ENCODE data around the gene SLC25A22.

SLC25A22 gene

GRCh38 chr11:777288-778255 is 20.5 kb downstream of the SLC25A22 start, which contains the start of gene GATD1:
GATD1 (minus strand) TSS chr11:777487; CDS start chr11:777462, 25 bp downstream.
- TF ChIP-seq EZH2 (IDR thresholded peaks at IDR 0.05; ENCODE audit: borderline replicate concordance, low read length), result no peak
- TF ChIP-seq, protein P1, sequence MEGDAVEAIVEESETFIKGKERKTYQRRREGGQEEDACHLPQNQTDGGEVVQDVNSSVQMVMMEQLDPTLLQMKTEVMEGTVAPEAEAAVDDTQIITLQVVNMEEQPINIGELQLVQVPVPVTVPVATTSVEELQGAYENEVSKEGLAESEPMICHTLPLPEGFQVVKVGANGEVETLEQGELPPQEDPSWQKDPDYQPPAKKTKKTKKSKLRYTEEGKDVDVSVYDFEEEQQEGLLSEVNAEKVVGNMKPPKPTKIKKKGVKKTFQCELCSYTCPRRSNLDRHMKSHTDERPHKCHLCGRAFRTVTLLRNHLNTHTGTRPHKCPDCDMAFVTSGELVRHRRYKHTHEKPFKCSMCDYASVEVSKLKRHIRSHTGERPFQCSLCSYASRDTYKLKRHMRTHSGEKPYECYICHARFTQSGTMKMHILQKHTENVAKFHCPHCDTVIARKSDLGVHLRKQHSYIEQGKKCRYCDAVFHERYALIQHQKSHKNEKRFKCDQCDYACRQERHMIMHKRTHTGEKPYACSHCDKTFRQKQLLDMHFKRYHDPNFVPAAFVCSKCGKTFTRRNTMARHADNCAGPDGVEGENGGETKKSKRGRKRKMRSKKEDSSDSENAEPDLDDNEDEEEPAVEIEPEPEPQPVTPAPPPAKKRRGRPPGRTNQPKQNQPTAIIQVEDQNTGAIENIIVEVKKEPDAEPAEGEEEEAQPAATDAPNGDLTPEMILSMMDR (IDR thresholded peaks at IDR 0.05; ENCODE audit: low read length), result no peak
- H3K27me3 ChIP-seq (ENCODE audit: insufficient read depth, low read length), result no peaks in the 10 kb centered on the region
- no peaks in the 10 kb centered on the region for H3K9me2 ChIP-seq (ENCODE audit: low read depth, low read length)
- H3F3A ChIP-seq (ENCODE audit: insufficient read depth, low read length), result no peaks in the 10 kb centered on the region
- peaks cover 44% of the 10 kb centered on the region for H3K4me1 ChIP-seq (ENCODE audit: insufficient read depth, low read length, severe bottlenecking)
- H3K4me3 ChIP-seq (ENCODE audit: low read depth, low read length, poor library complexity, severe bottlenecking), result peak within 1 kb of the TSS; percentile 93
- peak within 1 kb of the TSS; percentile 83 for H3K9ac ChIP-seq (ENCODE audit: low read length)
- H4K20me1 ChIP-seq (ENCODE audit: insufficient read depth, low read length), result no peaks in the 10 kb centered on the region
- H3K9me3 ChIP-seq (ENCODE audit: low read length), result no peaks in the 10 kb centered on the region
- peaks cover 19% of the 10 kb centered on the region for H3K79me2 ChIP-seq (ENCODE audit: insufficient read depth, low read length)
- no peak within 1 kb of the TSS for H2AFZ ChIP-seq (ENCODE audit: low read length)
- H3K27ac ChIP-seq (ENCODE audit: low read depth, low read length, poor library complexity, severe bottlenecking), result peak within 1 kb of the TSS; percentile 26
- H3K4me2 ChIP-seq (ENCODE audit: low read length), result peak within 1 kb of the TSS; percentile 84
- H3K36me3 ChIP-seq (ENCODE audit: insufficient read depth, low read length), result peaks cover 49% of the 10 kb centered on the region

DNA sequence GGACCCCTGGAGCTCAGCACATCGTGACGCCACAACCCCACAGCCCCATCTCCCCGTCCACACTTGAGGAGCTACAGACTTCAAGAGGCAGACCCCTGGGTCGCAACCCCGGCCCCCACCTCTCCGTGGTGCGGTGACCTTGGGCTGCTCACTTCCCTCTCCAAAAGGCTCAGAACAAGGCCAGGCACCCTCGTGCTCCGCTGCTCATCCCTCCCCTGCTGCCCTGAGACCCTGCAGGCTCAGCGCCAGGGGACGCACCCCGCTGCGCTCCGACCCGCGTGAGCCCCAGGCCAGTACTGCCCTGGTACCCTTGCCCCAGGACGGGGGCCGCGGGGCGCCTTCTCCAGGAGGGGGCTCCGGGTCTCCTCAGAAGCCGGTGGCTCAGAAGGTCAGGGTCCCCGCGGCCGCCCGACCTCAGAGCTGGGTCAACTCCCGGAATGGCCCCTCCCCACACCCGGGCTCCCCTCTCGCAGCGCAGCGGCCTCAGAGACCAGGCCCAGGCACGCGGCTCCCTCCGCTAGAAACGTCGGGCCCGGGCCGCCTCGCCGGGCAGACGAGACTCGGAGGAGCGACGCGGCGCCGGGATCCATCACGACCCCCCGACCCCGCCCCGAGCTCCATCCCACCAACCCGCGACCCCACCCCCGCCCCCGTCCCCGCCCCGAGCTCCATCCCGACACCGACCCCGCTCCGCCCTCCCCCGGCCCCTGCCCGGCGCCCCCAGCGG is 21.4 kb downstream of the SLC25A22 start:
- Histone ChIP-seq H3K9ac (ENCODE audit: low read length) (peak overlapping the region; percentile 83), H3K27me3 (ENCODE audit: insufficient read depth, low read length) (no peaks in the 10 kb centered on the region), H3K79me2 (ENCODE audit: insufficient read depth, low read length) (peaks cover 19% of the 10 kb centered on the region), H3K9me2 (ENCODE audit: low read depth, low read length) (no peaks in the 10 kb centered on the region), H4K20me1 (ENCODE audit: insufficient read depth, low read length) (no peaks in the 10 kb centered on the region), H3K4me2 (ENCODE audit: low read length) (peak overlapping the region; percentile 84), H3F3A (ENCODE audit: insufficient read depth, low read length) (no peaks in the 10 kb centered on the region), H3K36me3 (ENCODE audit: insufficient read depth, low read length) (peaks cover 48% of the 10 kb centered on the region), H3K4me1 (ENCODE audit: insufficient read depth, low read length, severe bottlenecking) (peaks cover 42% of the 10 kb centered on the region), H3K27ac (ENCODE audit: low read depth, low read length, poor library complexity, severe bottlenecking) (peak overlapping the region; percentile 26), H3K4me3 (ENCODE audit: low read depth, low read length, poor library complexity, severe bottlenecking) (peak overlapping the region; percentile 93), H2AFZ (ENCODE audit: low read length) (no peak overlapping the region), H3K9me3 (ENCODE audit: low read length) (no peaks in the 10 kb centered on the region)
- no peak for TF ChIP-seq EZH2 (IDR thresholded peaks at IDR 0.05; ENCODE audit: borderline replicate concordance, low read length)
- TF ChIP-seq, protein P1 (IDR thresholded peaks at IDR 0.05; ENCODE audit: low read length), result peak; percentile 11; the same call in 1 of the 2 replicates

GRCh38 chr11:776263-776560 is 21.9 kb downstream of the SLC25A22 start:
- no peak overlapping the region for H2AFZ ChIP-seq (ENCODE audit: low read length)
- H3K79me2 ChIP-seq (ENCODE audit: insufficient read depth, low read length), result peaks cover 19% of the 10 kb centered on the region
- no peaks in the 10 kb centered on the region for H3K27me3 ChIP-seq (ENCODE audit: insufficient read depth, low read length)
- H3K4me2 ChIP-seq (ENCODE audit: low read length), result peak overlapping the region; percentile 83
- peak overlapping the region; percentile 83 for H3K9ac ChIP-seq (ENCODE audit: low read length)
- no peak for TF ChIP-seq EZH2 (IDR thresholded peaks at IDR 0.05; ENCODE audit: borderline replicate concordance, low read length)
- TF ChIP-seq, protein P1 (IDR thresholded peaks at IDR 0.05; ENCODE audit: low read length), result no peak
- peaks cover 52% of the 10 kb centered on the region for H3K36me3 ChIP-seq (ENCODE audit: insufficient read depth, low read length)
- H3K9me2 ChIP-seq (ENCODE audit: low read depth, low read length), result no peaks in the 10 kb centered on the region
- no peaks in the 10 kb centered on the region for H3K9me3 ChIP-seq (ENCODE audit: low read length)
- peak overlapping the region; percentile 93 for H3K4me3 ChIP-seq (ENCODE audit: low read depth, low read length, poor library complexity, severe bottlenecking)
- H3F3A ChIP-seq (ENCODE audit: insufficient read depth, low read length), result no peaks in the 10 kb centered on the region
- peaks cover 37% of the 10 kb centered on the region for H3K4me1 ChIP-seq (ENCODE audit: insufficient read depth, low read length, severe bottlenecking)
- no peaks in the 10 kb centered on the region for H4K20me1 ChIP-seq (ENCODE audit: insufficient read depth, low read length)
- H3K27ac ChIP-seq (ENCODE audit: low read depth, low read length, poor library complexity, severe bottlenecking), result peak overlapping the region; percentile 26
